H1 (cell line): Measurements from ENCODE around the gene ASTN1. TPM values are rescaled to one million over a fixed set of nuclear protein-coding genes. Genes with fewer than 3 reads are reported as not detected.

Experiments
- FOSL1 ChIP-seq: IDR thresholded peaks from 2 replicates; pipeline ENCODE4 v1.6.1; 2011; ENCODE audit warnings: mild to moderate bottlenecking, low read depth, low read length, moderate library complexity; ENCODE audit not compliant: insufficient read depth
- JUND ChIP-seq: IDR thresholded peaks from 2 replicates; pipeline ENCODE4 v1.6.1; 2011; ENCODE audit warnings: mild to moderate bottlenecking, improper control_type of control experiment, low read length
- POLR2A ChIP-seq, 2 experiments: IDR thresholded peaks; 1 replicate in 1 of 2; 2 replicates in 1 of 2; pipeline ENCODE4 v1.6.1; 2011; ENCODE audit warnings: low read depth in 2 of 2, low read length in 2 of 2, mild to moderate bottlenecking in 2 of 2; ENCODE audit errors: control extremely low read depth in 1 of 2
- SIN3A ChIP-seq, 2 experiments: IDR thresholded peaks in 1 of 2; conservative IDR thresholded peaks in 1 of 2; 2 replicates each; pipeline ENCODE4 v1.6.1; 2011 to 2012; ENCODE audit warnings: low read length in 2 of 2, improper control_type of control experiment in 1 of 2, low read depth in 1 of 2, mild to moderate bottlenecking in 1 of 2
- SIRT6 ChIP-seq: IDR thresholded peaks from one replicate; pipeline ENCODE4 v1.7.1; 2012; ENCODE audit warnings: low read length, inconsistent platforms
- TAF1 ChIP-seq: IDR thresholded peaks from 2 replicates; pipeline ENCODE4 v1.6.1; 2011; ENCODE audit warnings: mild to moderate bottlenecking, low read depth, low read length
- TBP ChIP-seq: IDR thresholded peaks from 2 replicates; pipeline ENCODE4 v1.6.1; 2011; ENCODE audit warnings: low read depth, low read length, improper control_type of control experiment
- polyA plus RNA-seq, 7 experiments: library from polyadenylated mRNA; depleted of rRNA in 3 of 7; stranded (reverse) in 5 of 7; unstranded in 2 of 7; fragments of >200 nt in 5 of 7; fragments of 200-250 nt in 2 of 7; gene quantifications; 1 replicate in 5 of 7; 2 replicates in 1 of 7; 4 replicates in 1 of 7; pipeline versions ENCODE4 v1.2.1 to v1.2.3, GENCODE V29; 2011 to 2013; ENCODE audit warnings: missing spikeins in 2 of 7, mixed read lengths in 2 of 7
- total RNA-seq: library from RNA; stranded (reverse); fragmentation: NEBNext Ultra II Directional; extraction: Animal tissue kit (Norgen Biotek cat#: 25700); gene quantifications from 2 replicates; pipeline ENCODE4 v1.2.1, GENCODE V29; 2021
- TF ChIP-seq, protein P1 (sequence below): fragments of 300-600 bp; sonication (generic); IDR thresholded peaks from 2 replicates; pipeline ENCODE4 v1.7.1; 2012; ENCODE audit warnings: low read length, moderate library complexity, mild to moderate bottlenecking, inconsistent platforms; ENCODE audit not compliant: insufficient replicate concordance
- TF ChIP-seq, protein P2 (sequence below): IDR thresholded peaks from 2 replicates; pipeline ENCODE4 v1.6.1; 2011; ENCODE audit warnings: low read length, improper control_type of control experiment
- TF ChIP-seq, protein P3 (sequence below): IDR thresholded peaks from 2 replicates; pipeline ENCODE4 v1.6.1; 2012; ENCODE audit warnings: inconsistent platforms

Gene ASTN1
- total and polyA plus RNA-seq, 2 of the 8 experiments (the other 6 are each of a cell fraction or from before 2014, with no cell fraction given) = 2.9 to 4.1 TPM

DNA sequence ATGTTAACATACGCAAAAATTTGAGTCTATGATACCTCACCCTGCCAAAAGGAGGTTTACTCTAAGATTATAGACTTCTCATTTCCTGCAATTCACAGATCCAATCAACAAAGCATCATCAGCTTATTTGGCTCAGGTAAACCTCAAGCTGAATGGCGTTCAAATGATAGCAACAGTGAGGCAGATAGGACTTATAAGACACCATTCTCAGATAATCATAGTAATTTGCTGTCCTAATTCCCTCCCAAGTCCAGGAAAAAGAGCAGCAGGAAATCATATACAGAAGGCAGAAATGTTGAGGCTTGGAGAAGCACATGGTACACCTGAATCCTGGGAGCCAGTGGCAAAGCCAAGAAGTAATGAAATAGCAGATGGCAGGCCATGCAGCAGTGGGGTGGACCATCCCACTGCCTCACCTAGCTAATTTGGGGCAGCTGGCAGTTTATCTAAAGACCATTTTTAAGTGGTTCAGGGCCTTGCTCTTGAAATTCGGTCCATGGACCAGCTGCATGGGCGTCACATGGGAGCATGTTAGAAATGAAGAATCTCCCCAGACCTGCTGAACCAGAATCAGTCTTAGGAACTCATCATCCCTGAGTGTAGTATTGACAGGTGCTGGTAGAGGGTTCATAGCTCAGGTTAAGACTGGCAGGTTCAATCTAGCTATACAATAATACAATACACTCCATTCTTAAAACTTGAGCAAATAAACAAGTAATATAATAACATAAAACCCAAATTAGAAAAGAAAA lies 57.7 kb downstream of the ASTN1 start (continued):
- TF ChIP-seq, protein P1, sequence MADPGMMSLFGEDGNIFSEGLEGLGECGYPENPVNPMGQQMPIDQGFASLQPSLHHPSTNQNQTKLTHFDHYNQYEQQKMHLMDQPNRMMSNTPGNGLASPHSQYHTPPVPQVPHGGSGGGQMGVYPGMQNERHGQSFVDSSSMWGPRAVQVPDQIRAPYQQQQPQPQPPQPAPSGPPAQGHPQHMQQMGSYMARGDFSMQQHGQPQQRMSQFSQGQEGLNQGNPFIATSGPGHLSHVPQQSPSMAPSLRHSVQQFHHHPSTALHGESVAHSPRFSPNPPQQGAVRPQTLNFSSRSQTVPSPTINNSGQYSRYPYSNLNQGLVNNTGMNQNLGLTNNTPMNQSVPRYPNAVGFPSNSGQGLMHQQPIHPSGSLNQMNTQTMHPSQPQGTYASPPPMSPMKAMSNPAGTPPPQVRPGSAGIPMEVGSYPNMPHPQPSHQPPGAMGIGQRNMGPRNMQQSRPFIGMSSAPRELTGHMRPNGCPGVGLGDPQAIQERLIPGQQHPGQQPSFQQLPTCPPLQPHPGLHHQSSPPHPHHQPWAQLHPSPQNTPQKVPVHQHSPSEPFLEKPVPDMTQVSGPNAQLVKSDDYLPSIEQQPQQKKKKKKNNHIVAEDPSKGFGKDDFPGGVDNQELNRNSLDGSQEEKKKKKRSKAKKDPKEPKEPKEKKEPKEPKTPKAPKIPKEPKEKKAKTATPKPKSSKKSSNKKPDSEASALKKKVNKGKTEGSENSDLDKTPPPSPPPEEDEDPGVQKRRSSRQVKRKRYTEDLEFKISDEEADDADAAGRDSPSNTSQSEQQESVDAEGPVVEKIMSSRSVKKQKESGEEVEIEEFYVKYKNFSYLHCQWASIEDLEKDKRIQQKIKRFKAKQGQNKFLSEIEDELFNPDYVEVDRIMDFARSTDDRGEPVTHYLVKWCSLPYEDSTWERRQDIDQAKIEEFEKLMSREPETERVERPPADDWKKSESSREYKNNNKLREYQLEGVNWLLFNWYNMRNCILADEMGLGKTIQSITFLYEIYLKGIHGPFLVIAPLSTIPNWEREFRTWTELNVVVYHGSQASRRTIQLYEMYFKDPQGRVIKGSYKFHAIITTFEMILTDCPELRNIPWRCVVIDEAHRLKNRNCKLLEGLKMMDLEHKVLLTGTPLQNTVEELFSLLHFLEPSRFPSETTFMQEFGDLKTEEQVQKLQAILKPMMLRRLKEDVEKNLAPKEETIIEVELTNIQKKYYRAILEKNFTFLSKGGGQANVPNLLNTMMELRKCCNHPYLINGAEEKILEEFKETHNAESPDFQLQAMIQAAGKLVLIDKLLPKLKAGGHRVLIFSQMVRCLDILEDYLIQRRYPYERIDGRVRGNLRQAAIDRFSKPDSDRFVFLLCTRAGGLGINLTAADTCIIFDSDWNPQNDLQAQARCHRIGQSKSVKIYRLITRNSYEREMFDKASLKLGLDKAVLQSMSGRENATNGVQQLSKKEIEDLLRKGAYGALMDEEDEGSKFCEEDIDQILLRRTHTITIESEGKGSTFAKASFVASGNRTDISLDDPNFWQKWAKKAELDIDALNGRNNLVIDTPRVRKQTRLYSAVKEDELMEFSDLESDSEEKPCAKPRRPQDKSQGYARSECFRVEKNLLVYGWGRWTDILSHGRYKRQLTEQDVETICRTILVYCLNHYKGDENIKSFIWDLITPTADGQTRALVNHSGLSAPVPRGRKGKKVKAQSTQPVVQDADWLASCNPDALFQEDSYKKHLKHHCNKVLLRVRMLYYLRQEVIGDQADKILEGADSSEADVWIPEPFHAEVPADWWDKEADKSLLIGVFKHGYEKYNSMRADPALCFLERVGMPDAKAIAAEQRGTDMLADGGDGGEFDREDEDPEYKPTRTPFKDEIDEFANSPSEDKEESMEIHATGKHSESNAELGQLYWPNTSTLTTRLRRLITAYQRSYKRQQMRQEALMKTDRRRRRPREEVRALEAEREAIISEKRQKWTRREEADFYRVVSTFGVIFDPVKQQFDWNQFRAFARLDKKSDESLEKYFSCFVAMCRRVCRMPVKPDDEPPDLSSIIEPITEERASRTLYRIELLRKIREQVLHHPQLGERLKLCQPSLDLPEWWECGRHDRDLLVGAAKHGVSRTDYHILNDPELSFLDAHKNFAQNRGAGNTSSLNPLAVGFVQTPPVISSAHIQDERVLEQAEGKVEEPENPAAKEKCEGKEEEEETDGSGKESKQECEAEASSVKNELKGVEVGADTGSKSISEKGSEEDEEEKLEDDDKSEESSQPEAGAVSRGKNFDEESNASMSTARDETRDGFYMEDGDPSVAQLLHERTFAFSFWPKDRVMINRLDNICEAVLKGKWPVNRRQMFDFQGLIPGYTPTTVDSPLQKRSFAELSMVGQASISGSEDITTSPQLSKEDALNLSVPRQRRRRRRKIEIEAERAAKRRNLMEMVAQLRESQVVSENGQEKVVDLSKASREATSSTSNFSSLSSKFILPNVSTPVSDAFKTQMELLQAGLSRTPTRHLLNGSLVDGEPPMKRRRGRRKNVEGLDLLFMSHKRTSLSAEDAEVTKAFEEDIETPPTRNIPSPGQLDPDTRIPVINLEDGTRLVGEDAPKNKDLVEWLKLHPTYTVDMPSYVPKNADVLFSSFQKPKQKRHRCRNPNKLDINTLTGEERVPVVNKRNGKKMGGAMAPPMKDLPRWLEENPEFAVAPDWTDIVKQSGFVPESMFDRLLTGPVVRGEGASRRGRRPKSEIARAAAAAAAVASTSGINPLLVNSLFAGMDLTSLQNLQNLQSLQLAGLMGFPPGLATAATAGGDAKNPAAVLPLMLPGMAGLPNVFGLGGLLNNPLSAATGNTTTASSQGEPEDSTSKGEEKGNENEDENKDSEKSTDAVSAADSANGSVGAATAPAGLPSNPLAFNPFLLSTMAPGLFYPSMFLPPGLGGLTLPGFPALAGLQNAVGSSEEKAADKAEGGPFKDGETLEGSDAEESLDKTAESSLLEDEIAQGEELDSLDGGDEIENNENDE = no peak
- TF ChIP-seq JUND = no peak
- TF ChIP-seq, protein P2, sequence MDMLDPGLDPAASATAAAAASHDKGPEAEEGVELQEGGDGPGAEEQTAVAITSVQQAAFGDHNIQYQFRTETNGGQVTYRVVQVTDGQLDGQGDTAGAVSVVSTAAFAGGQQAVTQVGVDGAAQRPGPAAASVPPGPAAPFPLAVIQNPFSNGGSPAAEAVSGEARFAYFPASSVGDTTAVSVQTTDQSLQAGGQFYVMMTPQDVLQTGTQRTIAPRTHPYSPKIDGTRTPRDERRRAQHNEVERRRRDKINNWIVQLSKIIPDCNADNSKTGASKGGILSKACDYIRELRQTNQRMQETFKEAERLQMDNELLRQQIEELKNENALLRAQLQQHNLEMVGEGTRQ = no peak
- no peak for TF ChIP-seq SIN3A (conservative IDR thresholded peaks at IDR 0.05 in 1 of 2, IDR thresholded peaks at IDR 0.05 in 1 of 2; ENCODE audit: low read depth in 1 of 2, low read length in 2 of 2)
- TF ChIP-seq, protein P3, sequence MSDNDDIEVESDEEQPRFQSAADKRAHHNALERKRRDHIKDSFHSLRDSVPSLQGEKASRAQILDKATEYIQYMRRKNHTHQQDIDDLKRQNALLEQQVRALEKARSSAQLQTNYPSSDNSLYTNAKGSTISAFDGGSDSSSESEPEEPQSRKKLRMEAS = no peak
- no peak for TF ChIP-seq POLR2A (IDR thresholded peaks at IDR 0.05; ENCODE audit: control extremely low read depth in 1 of 2, low read depth in 2 of 2, low read length in 2 of 2)
- no peak for TF ChIP-seq FOSL1
- no peak for TF ChIP-seq TBP
- TF ChIP-seq TAF1 = no peak
- TF ChIP-seq SIRT6 = no peak
